ENCODE data around the gene VDAC2. TPM values are rescaled to one million over a fixed set of nuclear protein-coding genes. Genes with fewer than 3 reads are reported as not detected.

The VDAC2 gene
- total RNA-seq, 1 donor from 2014 or later, result 178 TPM

- TF ChIP-seq CTCF (IDR thresholded peaks at IDR 0.05; ENCODE audit: unreplicated experiment), result no peak
- Mint-ChIP-seq H3K4me1 (ENCODE audit: unreplicated experiment) (peaks cover 43% of the 10 kb centered on the region), H3K36me3 (ENCODE audit: low read depth, unreplicated experiment) (peaks cover 35% of the 10 kb centered on the region), H3K27ac (ENCODE audit: unreplicated experiment) (peak overlapping the region; percentile 99), H3K4me3 (ENCODE audit: unreplicated experiment) (no peak overlapping the region), H3K9me3 (ENCODE audit: unreplicated experiment) (no peaks in the 10 kb centered on the region), H3K27me3 (ENCODE audit: unreplicated experiment) (no peaks in the 10 kb centered on the region)
- no peak for DNase-seq (ENCODE audit: low spot score)
Measured at GRCh38 chr10:75223507-75223906, 12.9 kb downstream of the VDAC2 start.

DNA sequence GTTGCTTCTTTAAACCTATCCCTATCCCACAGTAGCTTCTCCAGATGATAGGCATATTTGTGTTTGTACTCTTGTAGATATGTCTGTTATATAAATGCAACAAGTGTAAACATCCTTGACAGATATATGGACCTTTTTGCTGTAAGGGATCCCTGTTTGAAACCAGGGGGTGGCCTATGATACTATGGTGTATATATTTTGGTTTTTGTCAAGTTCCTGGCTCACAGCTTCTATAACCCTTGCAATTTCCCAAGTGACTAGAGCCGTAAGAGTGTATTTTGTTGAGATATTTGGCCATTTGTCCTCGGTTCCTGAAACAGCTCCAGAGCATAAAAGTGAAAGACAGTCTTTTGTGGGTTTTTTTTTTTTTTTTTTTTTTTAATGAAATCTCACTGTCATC lies 15.5 kb downstream of the VDAC2 start:
- TF ChIP-seq CTCF (IDR thresholded peaks at IDR 0.05; ENCODE audit: unreplicated experiment), result no peak
- H3K36me3 Mint-ChIP-seq (ENCODE audit: low read depth, unreplicated experiment), result peaks cover 29% of the 10 kb centered on the region
- H3K4me3 Mint-ChIP-seq (ENCODE audit: unreplicated experiment), result peak overlapping the region; percentile 25
- DNase-seq (ENCODE audit: low spot score), result no peak
- H3K9me3 Mint-ChIP-seq (ENCODE audit: unreplicated experiment), result no peaks in the 10 kb centered on the region
- H3K27ac Mint-ChIP-seq (ENCODE audit: unreplicated experiment), result peak overlapping the region; percentile 99
- H3K4me1 Mint-ChIP-seq (ENCODE audit: unreplicated experiment), result peaks cover 50% of the 10 kb centered on the region
- no peaks in the 10 kb centered on the region for H3K27me3 Mint-ChIP-seq (ENCODE audit: unreplicated experiment)

DNA sequence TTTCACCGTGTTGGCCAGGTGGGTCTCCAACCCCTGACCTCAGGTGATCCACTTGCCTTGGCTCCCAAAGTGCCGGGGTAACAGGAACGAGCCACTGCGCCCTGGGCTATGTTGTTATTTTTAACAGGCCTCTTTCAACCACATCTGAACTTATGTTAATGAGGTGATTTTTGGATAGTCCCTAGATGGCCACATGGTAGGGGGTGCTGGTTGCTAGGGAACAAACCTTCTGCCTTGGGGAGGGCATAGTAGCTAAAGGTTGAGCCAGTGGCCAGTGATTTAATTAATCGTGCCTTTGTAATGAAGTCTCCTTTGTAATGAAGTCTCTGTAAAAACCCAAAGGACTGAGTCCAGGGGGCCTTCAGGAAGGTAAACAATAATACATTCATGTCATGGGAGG lies 16.1 kb downstream of the VDAC2 start:
- H3K36me3 Mint-ChIP-seq (ENCODE audit: low read depth, unreplicated experiment), result peaks cover 34% of the 10 kb centered on the region
- no peak overlapping the region for H3K4me3 Mint-ChIP-seq (ENCODE audit: unreplicated experiment)
- no peaks in the 10 kb centered on the region for H3K9me3 Mint-ChIP-seq (ENCODE audit: unreplicated experiment)
- H3K27me3 Mint-ChIP-seq (ENCODE audit: unreplicated experiment), result peaks cover 2% of the 10 kb centered on the region
- no peak for DNase-seq (ENCODE audit: low spot score)
- H3K4me1 Mint-ChIP-seq (ENCODE audit: unreplicated experiment), result peaks cover 50% of the 10 kb centered on the region
- peak overlapping the region; percentile 99 for H3K27ac Mint-ChIP-seq (ENCODE audit: unreplicated experiment)
- TF ChIP-seq CTCF (IDR thresholded peaks at IDR 0.05; ENCODE audit: unreplicated experiment), result no peak

- peaks cover 34% of the 10 kb centered on the region for H3K36me3 Mint-ChIP-seq (ENCODE audit: low read depth, unreplicated experiment)
- DNase-seq (ENCODE audit: low spot score), result no peak
- no peaks in the 10 kb centered on the region for H3K9me3 Mint-ChIP-seq (ENCODE audit: unreplicated experiment)
- H3K27me3 Mint-ChIP-seq (ENCODE audit: unreplicated experiment), result peaks cover 7% of the 10 kb centered on the region
- peak overlapping the region; percentile 81 for H3K27ac Mint-ChIP-seq (ENCODE audit: unreplicated experiment)
- no peak for TF ChIP-seq CTCF (IDR thresholded peaks at IDR 0.05; ENCODE audit: unreplicated experiment)
- peaks cover 42% of the 10 kb centered on the region for H3K4me1 Mint-ChIP-seq (ENCODE audit: unreplicated experiment)
- H3K4me3 Mint-ChIP-seq (ENCODE audit: unreplicated experiment), result peak overlapping the region; percentile 52
Measured at GRCh38 chr10:75228278-75228677, 17.7 kb downstream of the VDAC2 start.

- no peak for TF ChIP-seq CTCF (IDR thresholded peaks at IDR 0.05; ENCODE audit: unreplicated experiment)
- Mint-ChIP-seq H3K9me3 (ENCODE audit: unreplicated experiment) (no peaks in the 10 kb centered on the region), H3K27ac (ENCODE audit: unreplicated experiment) (peak overlapping the region; percentile 81), H3K27me3 (ENCODE audit: unreplicated experiment) (peaks cover 8% of the 10 kb centered on the region), H3K4me3 (ENCODE audit: unreplicated experiment) (peak overlapping the region; percentile 52), H3K36me3 (ENCODE audit: low read depth, unreplicated experiment) (peaks cover 34% of the 10 kb centered on the region), H3K4me1 (ENCODE audit: unreplicated experiment) (peaks cover 36% of the 10 kb centered on the region)
- DNase-seq (ENCODE audit: low spot score), result no peak
Measured at GRCh38 chr10:75228834-75229233, 18.2 kb downstream of the VDAC2 start.

Measured in endothelial cell (in vitro differentiated cells).